ENCODE measurements around the gene PRKACB.
"Not testable (repeated sequence)": the region's sequence is repeated elsewhere in the genome, so short reads cannot be mapped to it uniquely, and the experiment has no call there.

The PRKACB gene

DNA sequence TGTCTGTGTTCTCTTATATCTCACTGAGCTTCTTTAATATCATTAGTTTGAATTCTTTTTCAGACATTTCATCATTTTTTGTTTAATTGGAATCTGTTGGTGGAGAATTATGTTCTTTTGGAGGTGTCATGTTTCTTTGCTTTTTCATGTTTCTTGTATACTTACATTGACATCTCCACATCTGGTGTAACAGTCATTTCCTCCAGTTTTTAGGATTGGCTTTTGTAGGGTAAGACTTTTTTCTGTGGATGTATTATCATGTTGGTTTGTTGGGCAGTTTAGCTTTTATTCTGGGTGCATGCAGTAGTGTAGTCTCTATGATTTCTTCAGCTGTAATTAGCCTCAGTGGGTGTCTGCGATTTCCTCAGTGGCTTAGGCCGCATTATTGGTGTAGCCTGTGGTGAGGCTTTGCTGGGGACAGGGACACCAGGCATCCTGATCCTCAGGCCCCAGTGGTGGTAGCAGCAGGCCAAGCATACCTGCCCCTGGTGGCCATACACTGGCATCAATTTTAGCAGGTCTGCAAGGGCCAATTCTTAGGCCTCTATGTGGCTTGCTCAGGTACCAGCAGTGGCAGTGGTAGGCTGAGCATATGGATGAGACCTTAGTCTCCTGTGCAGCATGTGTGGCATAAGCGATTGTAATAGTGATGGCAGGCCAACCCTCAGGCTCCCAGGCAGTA, 79.8 kb downstream of the PRKACB start:
- DNase-seq (ENCODE audit: low read depth), result no peak

DNA sequence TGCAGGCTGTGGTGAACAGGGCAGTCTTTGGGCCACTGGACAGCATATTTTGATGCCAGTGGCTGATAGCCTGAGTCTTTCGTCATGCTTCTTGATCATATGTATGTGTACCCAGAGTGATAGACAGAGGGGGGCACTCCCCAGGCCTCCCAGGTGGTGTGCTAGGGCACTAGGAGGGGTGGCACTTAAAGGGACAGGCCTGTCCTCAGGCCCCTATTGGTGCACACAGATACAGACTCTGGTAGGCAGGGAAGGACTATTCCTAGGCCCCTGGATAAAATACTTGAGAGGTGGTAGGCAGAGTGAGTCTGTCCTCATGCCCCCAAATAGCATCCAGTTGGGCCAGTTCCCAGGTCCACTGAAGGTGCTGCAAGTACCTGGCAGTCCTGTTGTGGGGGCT, 80.8 kb downstream of the PRKACB start:
- DNase-seq (ENCODE audit: low read depth), result no peak

DNA sequence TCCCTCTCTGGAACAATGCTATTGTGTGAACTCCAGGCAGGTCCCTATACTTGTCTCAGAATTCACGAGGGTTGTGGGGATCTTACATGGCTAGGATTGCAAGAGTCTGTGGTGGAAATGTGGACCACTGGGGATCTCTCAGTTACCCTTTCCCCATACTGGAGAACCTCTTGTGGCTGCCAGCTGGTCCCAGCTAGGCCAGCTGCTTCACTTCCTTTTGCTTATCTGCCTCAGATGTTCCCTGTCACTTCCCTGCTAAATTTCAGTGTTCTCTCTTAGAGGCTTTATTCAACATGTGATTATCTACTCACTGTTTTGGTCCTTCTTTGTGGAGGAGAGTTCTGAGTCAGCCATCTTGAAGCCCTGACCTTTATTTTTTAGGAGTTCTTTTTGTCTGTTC, 81.6 kb downstream of the PRKACB start:
- no peak for DNase-seq (ENCODE audit: low read depth)

DNA sequence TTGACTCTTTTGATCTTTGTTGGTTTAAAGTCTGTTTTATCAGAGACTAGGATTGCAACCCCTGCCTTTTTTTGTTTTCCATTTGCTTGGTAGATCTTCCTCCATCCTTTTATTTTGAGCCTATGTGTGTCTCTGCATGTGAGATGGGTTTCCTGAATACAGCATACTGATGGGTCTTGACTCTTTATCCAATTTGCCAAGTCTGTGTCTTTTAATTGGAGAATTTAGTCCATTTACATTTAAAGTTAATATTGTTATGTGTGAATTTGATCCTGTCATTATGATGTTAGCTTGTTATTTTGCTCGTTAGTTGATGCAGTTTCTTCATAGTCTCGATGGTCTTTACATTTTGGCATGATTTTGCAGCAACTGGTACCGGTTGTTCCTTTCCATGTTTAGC, 88.6 kb downstream of the PRKACB start:
- DNase-seq (ENCODE audit: low read depth), result not testable (repeated sequence)

DNA sequence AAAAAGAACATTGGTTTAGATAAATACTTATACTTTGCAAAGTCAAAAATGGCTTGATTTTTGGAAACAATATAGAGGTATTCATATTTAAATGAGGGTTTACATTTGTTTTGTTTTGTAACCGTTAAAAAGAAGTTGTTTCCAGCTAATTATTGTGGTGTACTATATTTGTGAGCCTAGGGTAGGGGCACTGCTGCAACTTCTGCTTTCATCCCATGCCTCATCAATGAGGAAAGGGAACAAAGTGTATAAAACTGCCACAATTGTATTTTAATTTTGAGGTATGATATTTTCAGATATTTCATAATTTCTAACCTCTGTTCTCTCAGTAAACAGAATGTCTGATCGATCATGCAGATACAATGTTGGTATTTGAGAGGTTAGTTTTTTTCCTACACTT, 92.2 kb downstream of the PRKACB start:
- no peak for DNase-seq (ENCODE audit: low read depth)

DNA sequence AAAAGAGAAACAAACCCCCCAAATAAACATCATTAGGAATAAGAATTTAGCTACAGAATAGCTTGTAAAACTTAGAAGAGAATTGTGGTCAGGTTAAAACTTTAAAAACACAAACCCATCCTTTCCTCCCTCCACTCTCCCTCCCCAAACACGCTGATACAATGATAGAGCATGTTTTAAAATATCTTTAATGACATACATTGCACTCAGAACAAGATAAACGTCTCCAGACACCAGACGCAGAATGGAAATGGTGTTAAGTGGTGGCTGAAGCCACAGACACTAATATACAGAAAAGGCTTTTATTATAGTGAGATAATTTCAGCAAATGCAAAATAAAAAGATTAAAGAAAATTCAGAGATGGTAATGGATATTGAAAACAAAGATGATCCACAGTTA, 98.6 kb downstream of the PRKACB start:
- DNase-seq (ENCODE audit: low read depth), result no peak

DNA sequence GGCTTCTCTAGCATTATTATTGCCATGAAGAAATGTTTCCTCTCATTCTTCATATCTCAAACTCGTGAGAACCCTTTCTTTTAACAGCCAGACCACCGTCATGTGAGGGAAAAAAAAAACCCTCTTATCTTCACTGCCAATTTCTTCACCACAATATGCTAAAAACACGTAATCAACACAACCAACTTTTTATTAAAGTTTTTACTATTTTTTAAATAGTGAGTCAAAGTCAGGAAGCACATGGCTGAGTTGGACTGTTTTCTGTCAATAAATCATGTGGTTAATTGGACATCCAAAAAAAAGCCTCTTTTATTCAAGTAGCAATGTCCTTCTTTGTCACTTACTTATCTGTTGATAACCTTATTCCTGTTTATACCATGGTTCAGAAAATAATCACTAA, 101.5 kb downstream of the PRKACB start:
- DNase-seq (ENCODE audit: low read depth), result no peak

DNA sequence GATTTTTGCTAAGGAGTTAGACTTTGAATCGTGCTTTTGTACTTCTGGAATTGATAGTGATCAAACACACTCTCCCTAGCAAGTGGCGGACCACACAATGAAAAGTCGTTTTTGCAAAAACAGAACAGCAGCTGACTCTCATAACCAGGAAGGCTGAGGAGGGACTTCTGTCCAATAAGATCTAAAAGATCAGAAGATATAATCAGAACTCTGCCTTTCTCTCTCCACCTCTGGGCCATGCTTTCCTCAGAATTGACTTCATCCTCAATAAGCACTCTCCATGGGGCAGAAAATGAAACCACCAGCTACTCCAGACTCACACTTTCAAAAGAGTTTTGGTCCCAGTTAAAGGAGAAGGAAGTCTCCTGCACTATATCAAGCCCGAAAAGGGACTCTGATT, 102.1 kb downstream of the PRKACB start:
- DNase-seq (ENCODE audit: low read depth), result no peak

DNA sequence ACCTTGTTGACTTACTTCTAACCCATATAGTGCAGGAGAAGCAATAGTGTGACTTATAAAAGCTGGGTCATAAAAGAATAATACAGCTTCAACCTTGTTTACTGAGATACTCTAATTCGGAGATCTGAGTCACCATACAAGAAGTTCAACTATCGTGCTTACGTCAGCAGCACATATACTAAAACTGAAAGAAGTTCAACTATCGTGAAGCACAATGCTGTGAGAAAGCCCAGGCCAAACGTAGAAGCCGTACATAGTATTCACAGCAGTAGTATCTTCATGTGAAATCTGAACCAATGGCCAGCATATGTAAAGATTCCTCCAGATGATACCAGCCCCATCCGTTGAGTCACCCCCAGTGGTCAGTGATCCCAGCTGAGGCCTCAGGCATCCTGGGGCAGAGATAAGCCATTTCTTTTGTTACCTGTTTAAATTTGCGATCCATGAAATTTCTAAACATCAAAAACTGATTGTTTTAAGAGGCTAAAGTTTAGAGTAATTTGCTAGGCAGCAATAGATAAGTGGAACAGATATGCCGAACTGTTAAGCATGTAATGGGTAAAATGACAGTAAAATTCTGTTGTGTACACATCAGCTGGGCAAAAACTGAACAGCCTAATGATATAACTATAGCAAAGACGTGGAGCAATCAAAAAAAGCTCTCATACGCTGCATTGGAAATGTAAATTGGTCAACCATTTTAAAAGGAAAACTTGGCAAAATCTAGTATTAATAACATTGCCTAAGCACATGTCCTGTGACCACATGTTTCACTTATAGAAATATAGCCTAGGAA, 103.6 kb downstream of the PRKACB start:
- no peak for DNase-seq (ENCODE audit: low read depth)

DNA sequence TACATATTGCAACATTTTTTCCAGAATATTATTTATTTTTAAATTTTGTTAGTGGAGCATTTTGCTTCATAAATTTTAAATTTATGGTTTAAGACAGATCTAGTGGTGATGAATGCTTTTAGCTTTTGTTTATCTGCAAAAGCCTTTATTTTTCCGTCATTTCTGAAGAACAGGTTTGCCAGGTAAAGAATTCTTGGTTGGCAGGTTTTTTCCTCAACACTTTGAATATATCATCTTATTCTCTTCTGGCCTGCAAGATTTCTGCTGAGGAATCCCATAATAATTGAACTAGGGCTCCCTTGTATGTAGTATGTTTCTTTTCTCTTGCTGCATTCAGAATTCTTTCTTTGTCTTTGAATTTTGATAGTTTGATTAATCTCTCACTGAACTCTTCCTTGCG, 106.6 kb downstream of the PRKACB start:
- DNase-seq (ENCODE audit: low read depth), result no peak

DNA sequence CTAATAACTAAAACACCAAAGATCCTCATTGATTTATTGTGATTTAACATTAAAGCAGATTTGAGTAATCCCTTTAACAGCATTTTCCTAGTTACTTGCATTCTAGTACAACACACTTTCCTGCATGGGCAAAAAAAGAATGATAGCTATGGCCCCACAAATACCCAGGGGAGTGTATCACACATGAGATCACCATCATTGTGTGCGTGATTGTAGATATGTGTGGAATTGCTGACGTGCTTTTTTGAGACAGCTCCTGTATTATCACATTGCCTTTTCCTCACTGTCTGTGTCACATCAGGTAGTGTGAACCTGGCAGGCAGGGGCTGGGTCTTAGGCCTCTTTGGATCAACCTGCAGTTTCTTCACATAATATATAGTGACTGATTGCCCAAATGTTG, 109.0 kb downstream of the PRKACB start:
- no peak for DNase-seq (ENCODE audit: low read depth)

DNA sequence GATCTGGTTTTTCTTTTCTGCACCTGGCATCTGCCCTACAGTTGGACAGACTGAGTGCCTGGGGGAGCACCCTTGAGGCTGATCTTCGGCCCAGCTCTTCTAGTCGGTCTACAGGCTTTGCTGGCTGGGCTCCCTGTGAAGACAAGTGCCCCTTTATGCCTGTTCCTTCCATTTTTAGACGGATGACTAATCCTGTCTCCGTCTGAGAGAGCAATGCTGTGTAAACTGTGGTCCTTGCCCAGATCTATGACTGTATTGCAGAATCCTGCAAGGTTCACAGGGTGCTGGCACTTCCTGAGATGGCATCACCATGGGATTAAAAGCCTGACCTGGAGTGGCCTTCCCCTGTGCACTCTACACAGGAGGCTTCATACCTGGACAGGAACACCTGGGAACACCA, 109.8 kb downstream of the PRKACB start:
- DNase-seq (ENCODE audit: low read depth), result peak; percentile 37

DNA sequence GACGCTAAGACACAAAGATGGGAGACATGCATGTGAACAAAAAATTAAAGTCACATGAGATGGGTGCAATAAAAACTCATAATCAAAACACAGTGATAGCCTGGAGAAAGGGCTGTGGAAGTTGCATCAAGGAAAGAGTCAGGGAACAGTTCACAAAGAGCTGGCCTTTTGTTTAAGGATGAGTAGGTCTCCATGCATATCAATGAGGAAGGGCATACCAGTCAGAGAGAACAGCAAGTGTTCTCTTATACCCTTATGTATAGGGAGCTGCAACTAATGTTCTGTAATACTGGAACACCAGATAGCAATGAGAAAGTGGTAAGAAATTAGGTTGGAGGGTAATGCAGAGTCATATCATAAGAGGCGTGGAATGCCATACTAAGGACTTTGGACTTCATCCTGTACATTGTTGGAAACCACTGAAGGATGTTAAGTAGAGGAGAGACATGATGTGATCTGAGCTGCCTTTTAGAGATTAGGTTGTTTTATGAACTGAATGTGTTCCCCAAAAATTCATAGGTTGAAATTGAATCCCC, 110.7 kb downstream of the PRKACB start:
- no peak for DNase-seq (ENCODE audit: low read depth)

DNA sequence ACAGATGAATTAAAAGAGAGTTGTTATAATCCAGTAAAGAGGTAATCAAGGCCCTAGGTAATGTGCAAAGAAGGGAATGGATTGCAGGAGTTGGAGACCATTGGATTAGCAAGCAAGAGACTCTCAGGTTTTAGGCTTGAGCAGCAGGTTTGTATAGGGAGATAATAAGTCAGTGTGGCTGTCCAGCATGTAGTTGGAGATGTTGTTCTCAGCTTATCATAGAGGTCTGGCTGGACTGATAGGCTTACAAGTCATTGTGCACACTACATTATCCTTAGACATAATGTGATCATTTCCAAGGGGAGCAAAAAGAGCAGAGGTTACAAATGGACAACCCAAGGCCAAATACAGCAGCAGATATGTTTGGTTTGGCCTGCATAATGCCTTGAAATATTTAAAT, 111.5 kb downstream of the PRKACB start:
- no peak for DNase-seq (ENCODE audit: low read depth)

DNA sequence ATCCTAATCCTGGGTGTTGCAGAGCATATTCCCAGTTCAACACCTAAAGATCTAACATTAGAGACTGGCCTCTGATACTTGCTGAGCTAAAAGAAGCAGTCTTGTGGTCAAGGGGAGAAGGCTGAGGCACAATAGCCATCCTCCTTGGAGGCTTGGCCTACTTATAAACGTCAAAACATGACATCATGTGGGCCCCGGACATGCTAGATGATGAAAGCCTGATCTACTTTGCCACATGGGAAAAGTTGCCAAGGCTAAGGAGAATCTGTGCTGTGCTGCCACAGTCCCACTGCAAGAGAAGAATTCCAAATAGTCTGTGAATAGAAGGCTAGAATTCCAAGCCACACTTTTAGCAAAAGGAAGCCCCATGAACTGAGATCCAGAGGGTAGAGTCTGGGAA, 113.5 kb downstream of the PRKACB start:
- no peak for DNase-seq (ENCODE audit: low read depth)

DNA sequence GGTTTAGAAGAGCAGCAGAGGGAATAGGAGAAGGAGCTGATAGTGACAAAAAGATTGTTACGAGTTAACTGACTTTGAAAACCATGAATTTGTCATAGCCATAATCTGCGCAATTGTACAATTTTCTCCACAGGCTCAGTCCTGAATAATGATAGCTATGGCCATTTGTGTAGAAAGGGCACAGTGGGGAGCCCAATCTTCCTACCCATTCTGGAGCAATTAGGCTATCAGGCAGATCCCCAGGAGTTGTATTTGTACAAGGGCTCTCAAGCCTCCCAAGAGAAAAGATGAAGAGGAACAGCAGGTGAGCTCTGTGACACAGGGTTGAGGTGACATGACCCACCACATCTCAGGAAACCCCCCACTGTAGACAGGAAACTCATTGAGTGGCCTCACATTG, 115.3 kb downstream of the PRKACB start:
- no peak for DNase-seq (ENCODE audit: low read depth)

DNA sequence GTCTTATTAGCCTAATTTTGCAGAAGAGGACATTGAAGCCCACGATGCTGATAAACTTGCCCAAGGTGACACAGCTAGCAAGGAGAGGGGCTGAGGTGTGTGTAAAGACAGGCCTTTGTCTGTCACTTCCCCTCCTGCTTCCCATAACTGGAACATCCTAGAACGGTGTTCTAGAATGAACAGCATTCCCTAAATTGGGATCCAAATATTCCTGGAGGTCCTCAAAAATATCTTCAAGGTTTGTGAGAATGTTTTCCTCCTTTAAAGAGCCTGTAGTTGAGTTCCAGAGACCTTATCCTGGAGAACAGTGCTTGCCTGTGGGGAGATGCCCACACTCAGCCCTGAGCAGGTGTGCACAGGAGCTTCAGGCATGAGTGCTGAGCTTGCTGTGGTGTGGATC, 115.9 kb downstream of the PRKACB start:
- DNase-seq (ENCODE audit: low read depth), result no peak

DNA sequence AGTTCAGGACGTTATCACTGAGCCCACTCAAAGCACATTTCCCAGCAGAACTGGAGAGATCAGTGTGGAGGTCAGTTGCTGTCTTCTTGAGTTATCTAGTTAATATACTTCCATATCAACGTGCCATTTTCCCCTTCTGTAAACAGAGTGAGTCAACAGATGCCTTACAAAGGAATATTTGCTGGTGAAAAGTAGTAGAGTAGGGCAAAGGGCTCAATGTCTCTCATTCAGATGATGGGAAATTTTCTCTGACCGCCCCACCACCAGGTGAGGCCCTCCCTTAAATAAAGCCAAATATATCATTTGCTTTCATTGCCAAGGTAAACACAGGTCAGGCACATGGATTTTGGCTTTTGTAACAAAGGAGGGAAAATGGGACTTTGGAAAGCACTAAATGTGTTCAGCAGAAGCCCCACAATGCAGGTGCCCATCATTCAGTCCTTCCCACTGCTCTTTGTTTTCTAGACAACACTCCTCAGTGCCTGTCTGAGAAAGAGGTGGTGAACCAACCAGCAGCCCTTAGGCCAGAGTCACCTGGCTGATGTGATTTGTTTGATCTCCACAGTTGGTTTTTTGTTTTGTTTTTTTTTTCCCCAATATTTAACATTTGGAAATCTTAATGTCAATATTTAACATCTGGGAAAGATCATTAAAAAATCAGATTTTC, 116.9 kb downstream of the PRKACB start:
- DNase-seq (ENCODE audit: low read depth), result no peak

DNA sequence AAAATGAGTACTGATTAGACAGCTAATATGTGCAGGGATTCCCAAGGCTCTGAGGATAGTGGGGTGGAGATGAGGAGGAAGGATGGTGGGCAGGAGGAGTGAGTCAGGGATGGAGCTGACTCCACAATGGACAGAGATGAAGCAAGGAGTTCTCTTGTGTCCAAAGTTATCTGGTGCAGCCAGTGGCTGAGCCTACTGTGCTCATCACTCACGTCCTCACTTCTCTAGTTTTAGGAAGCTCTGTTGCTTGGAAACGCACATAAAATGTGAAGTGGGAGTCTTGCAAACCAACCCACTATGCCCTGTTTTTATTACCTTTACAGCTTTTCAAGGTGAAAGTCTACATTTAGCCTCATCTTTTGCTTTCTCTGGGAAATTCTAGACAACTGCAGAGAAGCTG, 120.9 kb downstream of the PRKACB start:
- DNase-seq (ENCODE audit: low read depth), result no peak

DNA sequence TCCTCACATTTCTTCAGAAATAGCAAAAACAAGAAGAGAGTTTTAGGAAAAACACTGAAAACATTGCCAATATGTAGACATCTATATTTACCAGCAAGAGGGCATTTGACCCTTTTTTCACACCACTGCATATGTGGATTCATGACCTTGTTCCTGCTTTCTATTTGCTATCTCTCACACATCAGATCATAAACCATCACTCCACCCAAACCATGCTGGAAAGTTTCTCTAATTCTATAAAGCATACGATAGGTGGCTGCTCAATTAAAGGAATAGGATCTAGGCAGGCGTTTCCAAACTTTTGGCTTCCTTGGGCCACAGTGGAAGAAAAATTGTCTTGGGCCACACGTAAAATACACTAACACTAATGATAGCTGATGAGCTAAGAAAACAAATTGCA, 121.8 kb downstream of the PRKACB start:
- DNase-seq (ENCODE audit: low read depth), result no peak

DNA sequence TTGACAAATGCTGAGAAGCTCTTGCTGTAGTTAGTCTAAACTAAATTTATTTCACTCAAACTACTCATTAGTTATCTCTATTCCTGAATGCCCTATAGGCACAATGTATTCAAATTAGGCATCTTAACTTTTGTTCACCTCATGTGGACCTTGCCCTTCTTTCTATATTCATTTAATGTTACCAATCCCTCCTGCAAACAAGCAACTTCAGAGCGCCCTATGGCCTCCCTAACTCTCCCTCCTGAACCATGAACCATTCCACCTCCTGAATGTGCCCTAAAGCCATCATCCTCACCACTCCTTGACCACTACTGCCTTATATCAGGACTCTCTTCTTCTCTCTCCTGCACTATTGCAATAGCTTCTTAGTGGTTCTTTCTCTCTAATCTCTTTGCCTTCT, 122.7 kb downstream of the PRKACB start:
- DNase-seq (ENCODE audit: low read depth), result no peak

DNA sequence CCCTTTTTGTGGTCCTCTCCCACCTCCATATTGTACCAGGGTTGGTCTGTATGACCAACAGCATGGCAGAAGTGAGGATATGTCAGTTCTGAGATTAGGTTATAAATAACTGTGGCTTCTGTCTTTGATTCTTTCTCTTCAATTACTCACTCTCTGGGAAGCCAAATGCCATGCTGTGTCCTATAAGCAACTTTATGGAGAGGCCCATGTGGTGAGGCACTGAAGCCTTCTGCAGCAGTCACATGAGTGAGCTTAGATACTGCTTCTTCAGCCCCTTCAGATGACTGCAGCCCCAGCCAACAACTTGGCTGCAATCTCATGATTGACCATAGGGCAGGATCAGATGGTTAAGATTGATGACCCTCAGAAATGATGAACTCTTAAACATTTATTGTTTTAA, 123.4 kb downstream of the PRKACB start:
- DNase-seq (ENCODE audit: low read depth), result no peak

DNA sequence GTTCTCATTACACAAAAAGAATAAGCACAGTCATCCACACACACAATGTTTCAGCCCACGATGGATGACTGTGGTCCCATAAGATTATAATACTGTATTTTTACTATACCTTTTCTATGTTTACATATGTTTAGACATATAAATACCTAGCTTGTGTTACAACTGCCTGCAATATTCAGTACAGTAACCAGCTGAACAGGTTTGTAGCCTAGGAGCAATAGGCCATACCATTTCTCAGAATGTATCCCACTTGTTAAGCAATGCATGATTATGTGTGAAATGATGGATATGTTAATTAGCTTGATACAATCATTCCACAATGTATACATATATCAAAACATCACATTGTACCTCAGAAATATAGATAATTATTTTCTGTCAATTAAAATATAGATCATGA, 124.3 kb downstream of the PRKACB start:
- DNase-seq (ENCODE audit: low read depth), result no peak
